Measurements from ENCODE around the gene TDRD10.

DNA sequence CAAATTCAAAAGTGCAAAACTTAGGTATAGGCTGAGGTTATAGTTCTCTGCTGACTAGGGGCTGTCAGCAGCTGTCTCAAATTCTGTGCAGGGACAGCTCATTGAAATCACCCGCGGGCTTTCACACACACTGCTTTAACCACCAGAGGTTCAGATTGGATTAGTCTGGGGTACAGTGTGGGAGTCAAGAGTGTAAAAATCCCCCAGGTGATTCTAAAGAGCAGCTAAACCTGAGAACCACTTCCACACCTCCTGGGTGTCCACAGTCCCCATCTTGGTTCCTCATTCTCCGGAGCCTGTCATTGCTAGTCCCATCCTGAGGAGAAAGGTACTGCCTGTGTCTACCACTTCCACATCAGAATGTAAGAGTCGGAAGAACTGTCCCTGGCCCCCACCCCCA lies 9.9 kb upstream of the TDRD10 start:
- TF ChIP-seq EZH2 (IDR thresholded peaks at IDR 0.05) (no peak), POLR2AphosphoS5 (IDR thresholded peaks at IDR 0.05; ENCODE audit: borderline replicate concordance, low read depth, low read length) (no peak), FOXP2 (optimal IDR thresholded peaks at IDR 0.05; ENCODE audit: control extremely low read depth, extremely low read length, insufficient read depth) (no peak)

All from SK-N-MC (cell line).